B cell (primary cell): ENCODE data around the gene RFC2.

Experiments
- CTCF ChIP-seq: fragments of 200-600 bp; IDR thresholded peaks from one replicate; pipeline ENCODE4 v1.8.0; 2022; ENCODE audit warnings: antibody characterized with exemption, mild to moderate bottlenecking
- EZH2 ChIP-seq: IDR thresholded peaks from 2 replicates; pipeline ENCODE4 v1.6.1; 2012; ENCODE audit warnings: borderline replicate concordance, low read depth, mild to moderate bottlenecking, moderate library complexity, low read length; ENCODE audit not compliant: insufficient read depth, poor library complexity, severe bottlenecking

GRCh38 chr7:74212661-74213060 is 41.5 kb downstream of the RFC2 start:
- TF ChIP-seq CTCF (no peak), EZH2 (no peak)
